HL-60/S4 (cell line): ENCODE results near the gene MAGEB5.
"Not testable (repeated sequence)": the region's sequence is repeated elsewhere in the genome, so short reads cannot be mapped to it uniquely, and the experiment has no call there.

Source experiments
- in situ Hi-C: fragments of 300-500 bp; cut with MboI; formaldehyde crosslinking; loops from 2 replicates; pipeline ENCODE4 v1.14.3; 2022; ENCODE audit warnings: low sequenced_read_pairs

Gene MAGEB5

DNA sequence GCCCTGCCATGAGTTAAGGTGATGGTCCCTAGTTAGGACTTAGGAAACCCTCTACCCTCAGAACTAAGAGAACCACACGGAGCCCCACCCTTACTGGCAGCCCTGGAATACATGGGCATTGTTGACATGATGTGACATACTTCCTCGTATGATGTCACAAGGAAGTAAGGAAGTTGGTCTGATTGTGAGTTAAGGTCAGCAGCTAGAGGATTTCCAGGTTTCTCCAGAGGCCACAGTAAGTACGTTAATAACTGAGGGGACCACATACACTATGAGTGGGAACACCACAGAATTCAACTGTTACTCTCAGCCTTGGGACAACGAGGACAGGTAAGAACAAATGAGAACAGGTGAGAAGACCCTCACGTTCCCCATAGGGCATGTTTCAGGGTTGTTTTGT lies at the start of gene MAGEB5:
Gene MAGEB5 (plus strand): TSS at position 301 of the 400 bp plus-strand sequence. CDS start 1,133 bp downstream, outside the sequence.
- in situ Hi-C loops: no loop called here

- in situ Hi-C loops: no loop called here
These were observed 23.8 kb upstream of the MAGEB5 start, which contains the start of gene MAGEB6 for GRCh38 chrX:26192204-26192603. Gene MAGEB6, plus strand, starts transcription at chrX:26192440. Its CDS starts 1,407 bp downstream, at chrX:26193847.

- in situ Hi-C loops: no loop called here
These were observed 12.4 kb upstream of the MAGEB5 start for GRCh38 chrX:26203561-26203960.

- in situ Hi-C loops: not testable (repeated sequence)
These were observed 11.3 kb upstream of the MAGEB5 start for GRCh38 chrX:26204717-26205116.

DNA sequence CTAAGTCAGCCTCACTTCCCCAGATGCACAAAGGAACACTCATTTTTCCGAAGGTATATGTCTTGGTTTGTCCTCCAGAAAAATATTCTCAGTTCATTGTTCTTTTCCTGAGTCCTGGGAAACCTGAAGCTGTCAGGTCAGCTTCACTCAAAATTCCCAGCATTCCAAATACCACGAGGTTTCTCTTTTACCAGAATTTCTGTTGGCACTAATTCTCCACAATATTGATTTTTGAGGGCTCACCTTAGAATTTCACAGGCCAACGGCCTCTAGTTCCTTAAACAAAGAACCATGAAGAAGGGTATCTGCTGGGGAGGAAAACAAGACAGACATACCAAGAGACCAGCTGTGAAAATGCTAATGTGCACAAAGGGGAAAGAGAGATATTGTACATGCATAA lies 8.0 kb upstream of the MAGEB5 start:
- in situ Hi-C loops: no loop called here

DNA sequence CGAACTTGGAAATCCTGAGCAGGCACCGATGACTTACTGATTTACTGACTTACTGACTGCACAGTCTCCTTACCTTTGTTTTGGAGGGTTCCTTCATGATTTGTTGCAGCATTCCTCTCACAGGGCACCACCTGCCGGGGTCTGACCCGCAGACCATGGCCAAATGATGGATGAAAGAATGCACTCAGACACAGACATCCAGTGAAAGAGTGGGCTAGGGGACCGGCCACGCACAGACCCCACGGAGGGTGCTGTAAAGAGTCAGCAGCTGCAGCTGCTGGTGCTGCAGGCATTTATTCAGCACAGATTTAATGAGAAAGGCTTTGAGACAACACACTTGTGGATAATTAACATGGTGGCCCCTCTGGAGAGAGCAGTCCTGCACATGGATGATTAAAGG lies 3.4 kb downstream of the MAGEB5 start:
- in situ Hi-C loops: no loop called here

DNA sequence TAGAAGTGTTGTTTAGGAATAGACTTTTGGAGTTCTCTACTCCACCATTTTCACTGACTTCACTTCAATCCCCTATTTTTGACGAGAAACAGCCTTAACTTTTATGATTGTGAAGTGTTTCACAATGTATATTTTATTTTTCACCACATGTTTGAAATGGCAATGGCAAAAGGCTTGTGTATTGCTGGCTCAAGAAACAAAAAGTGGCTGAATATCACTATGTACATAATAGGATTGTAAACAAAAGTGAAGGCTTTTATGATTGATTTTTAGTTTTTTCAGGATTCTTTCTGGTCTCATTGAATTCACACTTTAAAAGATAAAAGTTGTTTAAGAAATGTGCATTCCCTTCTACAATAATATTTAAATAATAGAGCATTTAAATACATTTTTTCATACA lies 18.2 kb downstream of the MAGEB5 start:
- in situ Hi-C loops: no loop called here

DNA sequence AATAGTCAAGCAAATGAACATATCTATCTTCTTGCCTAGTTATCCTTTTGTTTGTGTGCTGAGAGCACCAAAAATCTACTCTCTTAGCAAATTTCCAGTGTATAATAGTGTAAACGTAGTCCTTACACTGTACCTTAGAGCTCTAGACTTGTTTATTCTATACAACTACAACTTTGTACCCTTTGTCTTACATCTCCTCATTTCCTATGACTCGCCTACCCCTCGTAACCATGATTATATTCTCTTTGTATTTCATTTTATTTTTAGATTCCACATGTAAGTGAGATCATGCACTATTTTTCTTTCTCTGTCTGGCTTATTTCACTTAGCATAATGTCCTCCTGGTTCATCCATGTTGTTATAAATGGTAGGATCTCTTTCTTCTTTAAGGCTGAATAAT lies 37.6 kb downstream of the MAGEB5 start:
- in situ Hi-C loops: no loop called here

- in situ Hi-C loops: no loop called here
These were observed 38.5 kb downstream of the MAGEB5 start for GRCh38 chrX:26254436-26254835.

- in situ Hi-C loops: no loop called here
These were observed 46.2 kb downstream of the MAGEB5 start for GRCh38 chrX:26262121-26262523.
